CD4-positive, CD25-positive, alpha-beta regulatory T cell (primary cell): ENCODE results near the gene RFESD. TPM values are rescaled to one million over a fixed set of nuclear protein-coding genes. Genes with fewer than 3 reads are reported as not detected.

Experiments used
- ATAC-seq, 2 donors: fragments of 150-1000 bp; cut with Tn5 transposase; one replicate each; pipeline ENCODE4 v1.10.0; 2021; ENCODE audit warnings: low read depth in 2 of 2, moderate number of reproducible peaks in 2 of 2, moderate library complexity in 1 of 2
- DNase-seq, 3 donors: peaks; one replicate each; pipeline versions ENCODE4 v3.0.0 to v3.0.0-alpha.2; 2012 to 2022; ENCODE audit warnings: mixed read lengths in 1 of 3
- H3K27ac ChIP-seq: one replicate; pipeline ENCODE4 v1.7.0; 2013; ENCODE audit warnings: mild to moderate bottlenecking, low read length; ENCODE audit not compliant: insufficient read depth, poor library complexity, severe bottlenecking
- H3K27me3 ChIP-seq: one replicate; pipeline ENCODE4 v1.7.0; 2013; ENCODE audit warnings: low read length; ENCODE audit not compliant: control insufficient read depth, insufficient read depth
- H3K36me3 ChIP-seq: one replicate; pipeline ENCODE4 v1.7.0; 2013; ENCODE audit warnings: mild to moderate bottlenecking, low read length, moderate library complexity; ENCODE audit not compliant: control insufficient read depth, insufficient read depth
- H3K4me1 ChIP-seq: 2 replicates; pipeline ENCODE4 v1.7.0; 2013; ENCODE audit warnings: mild to moderate bottlenecking, low read length; ENCODE audit not compliant: insufficient read depth, control insufficient read depth, poor library complexity, severe bottlenecking
- H3K4me3 ChIP-seq: one replicate; pipeline ENCODE4 v1.7.0; 2013; ENCODE audit warnings: low read depth, mild to moderate bottlenecking, low read length, moderate library complexity
- H3K9me3 ChIP-seq, 2 experiments: 1 replicate in 1 of 2; 2 replicates in 1 of 2; pipeline ENCODE4 v1.7.0; 2013; ENCODE audit warnings: low read length in 2 of 2, mild to moderate bottlenecking in 1 of 2, moderate library complexity in 1 of 2; ENCODE audit not compliant: control insufficient read depth in 2 of 2
- H3K27ac Mint-ChIP-seq, 3 donors: one replicate each; pipeline ENCODE4 v1.8.0; 2020 to 2022; ENCODE audit warnings: mild to moderate bottlenecking in 3 of 3, mixed read lengths in 3 of 3, moderate library complexity in 2 of 3
- H3K27me3 Mint-ChIP-seq: one replicate; pipeline ENCODE4 v1.8.0; 2022; ENCODE audit warnings: mild to moderate bottlenecking, mixed read lengths
- H3K36me3 Mint-ChIP-seq: one replicate; pipeline ENCODE4 v1.8.0; 2020; ENCODE audit warnings: mixed read lengths
- H3K4me1 Mint-ChIP-seq, 4 donors: one replicate each; pipeline ENCODE4 v1.8.0; 2020 to 2022; ENCODE audit warnings: mixed read lengths in 4 of 4, mild to moderate bottlenecking in 1 of 4
- H3K4me3 Mint-ChIP-seq, 4 donors: one replicate each; pipeline ENCODE4 v1.8.0; 2020 to 2022; ENCODE audit warnings: mild to moderate bottlenecking in 4 of 4, mixed read lengths in 4 of 4, moderate library complexity in 3 of 4
- H3K9me3 Mint-ChIP-seq, 7 donors: one replicate each; pipeline ENCODE4 v1.8.0; 2020 to 2022; ENCODE audit warnings: mixed read lengths in 7 of 7, mild to moderate bottlenecking in 3 of 7, moderate library complexity in 2 of 7
- polyA plus RNA-seq, 4 donors: library from polyadenylated mRNA; unstranded; fragments of 300-500 nt; fragmentation: Illumina TruSeq; gene quantifications; one replicate each; pipeline ENCODE4 v1.2.3, GENCODE V29; 2021
- total RNA-seq: library from RNA; stranded (reverse); gene quantifications from one replicate; pipeline ENCODE4 v1.2.3, GENCODE V29; 2022

The RFESD gene
- total and polyA plus RNA-seq, 5 donors from 2014 or later = 2.2 to 12.1 (median 10.0) TPM

DNA sequence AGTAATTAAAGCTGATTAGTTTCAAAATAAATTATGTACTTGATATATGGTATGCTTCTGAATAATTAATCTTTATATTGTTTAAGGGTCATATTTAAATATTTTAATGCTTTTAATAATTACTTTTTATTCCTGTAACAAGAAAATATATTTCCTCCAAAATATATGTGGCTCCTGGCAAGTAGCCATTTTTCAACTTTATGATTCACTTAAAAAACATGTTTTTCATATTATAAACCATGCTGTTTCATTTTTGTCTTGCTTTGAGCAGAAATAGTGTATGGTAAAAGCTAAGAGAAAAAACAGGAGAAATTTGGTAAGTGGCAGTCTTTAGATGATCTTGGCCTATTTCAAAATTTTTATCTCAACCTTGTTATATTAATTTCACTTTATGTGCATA lies 21.6 kb downstream of the RFESD start:
- H3K27me3 ChIP-seq = peaks cover 3% of the 10 kb centered on the region
- Mint-ChIP-seq H3K27me3 (no peaks in the 10 kb centered on the region), H3K36me3 (no peaks in the 10 kb centered on the region), H3K4me3 (no peak overlapping the region), H3K27ac (no peak overlapping the region), H3K4me1 (peaks cover 0 to 3% (median 2%) of the 10 kb centered on the region in 4 donors), H3K9me3 (no peaks in the 10 kb centered on the region)
- DNase-seq (no peak), ATAC-seq (no peak)
- peaks cover 3% of the 10 kb centered on the region for H3K4me1 ChIP-seq
- no peaks in the 10 kb centered on the region for H3K36me3 ChIP-seq
- no peaks in the 10 kb centered on the region for H3K9me3 ChIP-seq
- H3K27ac ChIP-seq = no peak overlapping the region
- H3K4me3 ChIP-seq = no peak overlapping the region

GRCh38 chr5:95668728-95669127 lies 22.2 kb downstream of the RFESD start:
- Histone ChIP-seq H3K9me3 (no peaks in the 10 kb centered on the region), H3K27me3 (peaks cover 3% of the 10 kb centered on the region), H3K4me3 (no peak overlapping the region), H3K27ac (no peak overlapping the region), H3K36me3 (no peaks in the 10 kb centered on the region), H3K4me1 (peaks cover 3% of the 10 kb centered on the region)
- Mint-ChIP-seq H3K36me3 (no peaks in the 10 kb centered on the region), H3K9me3 (no peaks in the 10 kb centered on the region), H3K4me1 (peaks cover 0 to 3% (median 2%) of the 10 kb centered on the region in 4 donors), H3K27me3 (no peaks in the 10 kb centered on the region), H3K27ac (no peak overlapping the region), H3K4me3 (no peak overlapping the region)
- DNase-seq = no peak
- no peak for ATAC-seq

DNA sequence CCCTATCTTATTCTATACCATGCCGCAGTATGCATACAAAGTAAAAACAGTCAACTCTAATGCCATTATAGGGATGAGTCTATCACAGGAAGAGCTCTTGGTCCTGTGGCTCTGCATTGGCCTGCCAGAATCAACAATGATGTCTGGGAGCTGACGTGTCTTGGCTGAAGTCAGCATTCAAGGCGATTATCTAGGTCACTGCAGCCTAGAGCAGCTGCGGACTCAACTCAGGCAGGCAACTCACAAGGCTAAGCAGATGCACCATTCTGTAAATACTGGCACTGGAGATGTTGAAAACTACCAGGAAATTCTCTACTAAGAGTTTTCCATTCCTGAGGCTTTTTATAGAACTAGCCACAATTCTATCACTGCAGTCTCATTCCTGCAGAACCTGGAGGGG lies 23.0 kb downstream of the RFESD start:
- no peak overlapping the region for H3K4me3 ChIP-seq
- Mint-ChIP-seq H3K27me3 (no peaks in the 10 kb centered on the region), H3K4me1 (no peaks in the 10 kb centered on the region), H3K9me3 (no peaks in the 10 kb centered on the region), H3K36me3 (no peaks in the 10 kb centered on the region), H3K27ac (no peak overlapping the region), H3K4me3 (no peak overlapping the region)
- H3K27me3 ChIP-seq = peaks cover 3% of the 10 kb centered on the region
- ATAC-seq (no peak), DNase-seq (no peak)
- no peaks in the 10 kb centered on the region for H3K36me3 ChIP-seq
- H3K4me1 ChIP-seq = no peaks in the 10 kb centered on the region
- H3K27ac ChIP-seq = no peak overlapping the region
- no peaks in the 10 kb centered on the region for H3K9me3 ChIP-seq

DNA sequence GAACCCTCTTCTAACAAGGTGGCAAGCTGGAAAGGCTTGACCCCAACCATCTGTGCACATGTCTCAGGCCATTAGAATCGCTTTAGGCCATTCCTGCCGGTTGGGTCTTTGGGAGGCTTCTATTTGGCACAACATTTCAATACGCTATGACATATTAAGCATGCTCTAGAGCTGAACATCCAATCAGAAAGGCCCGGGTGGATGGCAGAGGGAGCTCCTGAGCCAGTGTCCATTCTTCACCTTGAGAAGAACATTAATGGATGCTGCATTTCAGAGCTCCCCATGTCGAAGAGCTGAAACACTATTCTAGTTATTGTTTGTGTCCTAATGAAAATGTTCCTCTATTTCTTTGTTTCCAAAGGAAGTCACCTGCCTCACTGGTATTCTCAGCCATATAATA lies 23.4 kb downstream of the RFESD start:
- Histone ChIP-seq H3K4me1 (no peaks in the 10 kb centered on the region), H3K9me3 (no peaks in the 10 kb centered on the region), H3K4me3 (no peak overlapping the region), H3K27me3 (peaks cover 3% of the 10 kb centered on the region), H3K36me3 (no peaks in the 10 kb centered on the region), H3K27ac (no peak overlapping the region)
- ATAC-seq (no peak), DNase-seq (no peak)
- Mint-ChIP-seq H3K4me3 (no peak overlapping the region), H3K27ac (no peak overlapping the region), H3K36me3 (no peaks in the 10 kb centered on the region), H3K9me3 (no peaks in the 10 kb centered on the region), H3K4me1 (no peaks in the 10 kb centered on the region), H3K27me3 (no peaks in the 10 kb centered on the region)

DNA sequence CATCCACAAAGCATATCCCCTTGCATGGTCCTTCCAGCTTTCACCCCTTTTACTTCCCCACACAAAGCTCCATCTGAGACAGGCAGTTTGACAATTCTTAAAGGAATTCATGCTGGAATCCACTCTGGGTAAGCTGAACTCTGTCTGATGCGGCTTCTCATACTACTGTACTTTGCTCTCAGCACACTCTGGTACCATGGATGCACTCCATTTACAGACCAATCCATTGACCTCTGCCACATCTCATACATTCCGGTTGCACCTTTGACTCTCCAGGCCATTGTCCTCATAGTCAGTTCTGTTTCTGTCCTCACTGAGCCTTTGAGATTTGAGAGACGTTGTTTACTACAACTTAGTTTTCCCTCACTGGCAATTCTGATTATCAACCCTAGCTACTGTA lies 24.0 kb downstream of the RFESD start:
- H3K27me3 ChIP-seq = peaks cover 7% of the 10 kb centered on the region
- Mint-ChIP-seq H3K36me3 (no peaks in the 10 kb centered on the region), H3K27me3 (peaks cover 4% of the 10 kb centered on the region), H3K27ac (no peak overlapping the region), H3K4me1 (no peaks in the 10 kb centered on the region), H3K9me3 (no peaks in the 10 kb centered on the region), H3K4me3 (no peak overlapping the region)
- no peak overlapping the region for H3K27ac ChIP-seq
- no peaks in the 10 kb centered on the region for H3K9me3 ChIP-seq
- H3K4me3 ChIP-seq = no peak overlapping the region
- DNase-seq = no peak
- H3K36me3 ChIP-seq = no peaks in the 10 kb centered on the region
- ATAC-seq = no peak
- H3K4me1 ChIP-seq = no peaks in the 10 kb centered on the region

DNA sequence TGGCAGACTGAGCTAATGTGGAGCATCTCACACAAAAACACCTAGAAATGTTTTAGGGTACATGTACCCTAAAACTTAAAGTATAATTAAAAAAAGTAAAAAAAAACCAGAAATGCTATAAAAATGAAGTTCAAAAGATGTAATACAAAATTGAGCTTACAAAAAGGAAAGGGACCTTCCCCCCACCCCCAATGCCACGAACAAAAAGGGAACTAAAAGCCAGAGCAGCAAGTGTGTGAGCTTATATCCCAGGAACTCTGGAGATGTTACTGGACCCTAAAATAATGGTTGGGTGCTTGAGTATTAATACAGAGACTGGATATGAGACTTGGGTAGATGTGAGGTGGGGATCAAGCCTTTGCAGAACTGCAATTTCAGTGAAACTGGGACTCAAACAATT lies 25.2 kb downstream of the RFESD start:
- Mint-ChIP-seq H3K36me3 (no peaks in the 10 kb centered on the region), H3K27me3 (peaks cover 5% of the 10 kb centered on the region), H3K4me1 (no peaks in the 10 kb centered on the region), H3K27ac (no peak overlapping the region), H3K4me3 (no peak overlapping the region), H3K9me3 (no peaks in the 10 kb centered on the region)
- Histone ChIP-seq H3K4me1 (no peaks in the 10 kb centered on the region), H3K36me3 (no peaks in the 10 kb centered on the region), H3K27ac (no peak overlapping the region), H3K27me3 (peaks cover 10% of the 10 kb centered on the region), H3K4me3 (no peak overlapping the region), H3K9me3 (no peaks in the 10 kb centered on the region)
- no peak for ATAC-seq
- no peak for DNase-seq

DNA sequence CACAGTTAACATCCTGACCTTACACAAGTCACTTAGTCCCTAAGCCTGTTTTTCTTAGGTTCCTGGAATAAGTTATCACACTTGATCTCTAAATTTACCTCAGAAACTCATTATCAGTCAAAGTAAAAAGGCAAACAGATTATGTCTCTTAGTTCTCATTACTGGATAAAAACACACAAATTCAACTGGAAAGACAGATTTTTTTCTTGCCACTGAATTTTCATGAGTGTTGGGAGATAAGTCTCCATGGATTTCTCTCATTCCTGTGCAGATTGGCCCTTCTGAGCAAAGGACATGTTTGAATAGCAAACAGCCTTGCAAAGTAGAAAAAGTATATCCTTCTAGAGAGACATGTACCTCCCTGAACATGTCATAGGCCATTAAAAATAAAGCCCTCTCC lies 26.1 kb downstream of the RFESD start:
- no peak for ATAC-seq
- H3K27ac Mint-ChIP-seq = no peak overlapping the region

GRCh38 chr5:95673081-95673480 lies 26.5 kb downstream of the RFESD start:
- Mint-ChIP-seq H3K9me3 (no peaks in the 10 kb centered on the region), H3K27me3 (peaks cover 12% of the 10 kb centered on the region), H3K4me1 (no peaks in the 10 kb centered on the region), H3K36me3 (no peaks in the 10 kb centered on the region), H3K4me3 (no peak overlapping the region), H3K27ac (no peak overlapping the region)
- no peak for DNase-seq
- no peaks in the 10 kb centered on the region for H3K4me1 ChIP-seq
- ATAC-seq = no peak
- no peak overlapping the region for H3K4me3 ChIP-seq
- H3K27me3 ChIP-seq = peaks cover 10% of the 10 kb centered on the region
- no peak overlapping the region for H3K27ac ChIP-seq
- H3K36me3 ChIP-seq = no peaks in the 10 kb centered on the region
- no peaks in the 10 kb centered on the region for H3K9me3 ChIP-seq

More for the DNA sequence above, 26.1 kb downstream of the RFESD start:
- H3K27ac ChIP-seq = no peak overlapping the region
- H3K9me3 Mint-ChIP-seq = no peaks in the 10 kb centered on the region
- H3K36me3 Mint-ChIP-seq = no peaks in the 10 kb centered on the region
- peaks cover 12% of the 10 kb centered on the region for H3K27me3 Mint-ChIP-seq
- H3K4me3 ChIP-seq = no peak overlapping the region
- no peaks in the 10 kb centered on the region for H3K36me3 ChIP-seq
- H3K9me3 ChIP-seq = no peaks in the 10 kb centered on the region
- no peak for DNase-seq
- H3K4me3 Mint-ChIP-seq = no peak overlapping the region
- H3K27me3 ChIP-seq = peaks cover 10% of the 10 kb centered on the region
- H3K4me1 ChIP-seq = no peaks in the 10 kb centered on the region
- H3K4me1 Mint-ChIP-seq = no peaks in the 10 kb centered on the region
